HG03196 (cell line): ENCODE results near the gene MSI2.

Experiments used
- ATAC-seq: cut with Tn5 transposase; IDR thresholded peaks from one replicate; pipeline ENCODE4 v1.9.1; 2021; ENCODE audit not compliant: unreplicated experiment

MSI2 gene

GRCh38 chr17:57313097-57313835 is 56.9 kb downstream of the MSI2 start:
- ATAC-seq, result no peak

- ATAC-seq, result no peak
These were observed 59.0 kb downstream of the MSI2 start for GRCh38 chr17:57315061-57316015.

GRCh38 chr17:57316361-57316760 is 60.0 kb downstream of the MSI2 start:
- ATAC-seq, result no peak

GRCh38 chr17:57317079-57317478 is 60.8 kb downstream of the MSI2 start:
- ATAC-seq, result no peak

- no peak for ATAC-seq
These were observed 62.6 kb downstream of the MSI2 start for GRCh38 chr17:57318913-57319312.

- ATAC-seq, result no peak
These were observed 63.5 kb downstream of the MSI2 start for GRCh38 chr17:57319806-57320205.

GRCh38 chr17:57323391-57323790 is 67.1 kb downstream of the MSI2 start:
- no peak for ATAC-seq

- no peak for ATAC-seq
These were observed 67.7 kb downstream of the MSI2 start for GRCh38 chr17:57324060-57324459.

GRCh38 chr17:57324631-57325030 is 68.3 kb downstream of the MSI2 start:
- no peak for ATAC-seq

- ATAC-seq, result no peak
These were observed 70.0 kb downstream of the MSI2 start for GRCh38 chr17:57326336-57326735.

- ATAC-seq, result no peak
These were observed 70.4 kb downstream of the MSI2 start for GRCh38 chr17:57326764-57327163.

GRCh38 chr17:57327176-57327970 is 71.0 kb downstream of the MSI2 start:
- ATAC-seq, result no peak

GRCh38 chr17:57328109-57328882 is 72.0 kb downstream of the MSI2 start:
- ATAC-seq, result no peak

GRCh38 chr17:57329380-57330214 is 73.3 kb downstream of the MSI2 start:
- ATAC-seq, result no peak

- no peak for ATAC-seq
These were observed 74.3 kb downstream of the MSI2 start for GRCh38 chr17:57330587-57330986.

- no peak for ATAC-seq
These were observed 75.1 kb downstream of the MSI2 start for GRCh38 chr17:57331423-57331822.

- no peak for ATAC-seq
These were observed 76.2 kb downstream of the MSI2 start for GRCh38 chr17:57332501-57332900.

- ATAC-seq, result no peak
These were observed 79.0 kb downstream of the MSI2 start for GRCh38 chr17:57335195-57335792.

GRCh38 chr17:57337390-57337789 is 81.1 kb downstream of the MSI2 start:
- ATAC-seq, result no peak
